Right lobe of liver (tissue), 6 donors: ENCODE data around the gene TXNDC2. TPM values are rescaled to one million over a fixed set of nuclear protein-coding genes. Genes with fewer than 3 reads are reported as not detected.

ENCODE experiments used
- ATAC-seq, 4 donors: fragments of 200-7000 bp; cut with Tn5 transposase; one replicate each; pipeline ENCODE4 v1.9.1; 2020; ENCODE audit warnings: mild to moderate bottlenecking in 4 of 4, moderate library complexity in 4 of 4
- DNase-seq, 3 donors: peaks; one replicate each; pipeline ENCODE4 v3.0.0-alpha.2; 2020
- H3K27ac ChIP-seq, 3 donors: fragments of 200-600 bp; one replicate each; pipeline ENCODE4 v1.8.0; 2022
- H3K27me3 ChIP-seq, 2 donors: fragments of 200-600 bp; one replicate each; pipeline ENCODE4 v1.8.0; 2022
- H3K36me3 ChIP-seq, 4 donors: fragments of 200-600 bp; sonication (generic) in 1 of 4; one replicate each; pipeline versions ENCODE4 v1.5.1 to v1.8.0; 2017 to 2022; ENCODE audit warnings: control low read depth in 1 of 4
- H3K4me1 ChIP-seq, 4 donors: fragments of 200-600 bp; sonication (generic) in 1 of 4; one replicate each; pipeline versions ENCODE4 v1.5.1 to v1.8.0; 2017 to 2022; ENCODE audit warnings: control low read depth in 1 of 4
- H3K4me3 ChIP-seq, 3 donors: fragments of 200-600 bp; one replicate each; pipeline ENCODE4 v1.8.0; 2022
- H3K9me3 ChIP-seq, 4 donors: fragments of 200-600 bp; sonication (generic) in 1 of 4; one replicate each; pipeline versions ENCODE4 v1.5.1 to v1.8.0; 2017 to 2022; ENCODE audit warnings: control low read depth in 1 of 4
- CTCF ChIP-seq, 4 donors: fragments of 200-600 bp in 3 of 4; fragments of 450-650 bp in 1 of 4; IDR thresholded peaks; one replicate each; pipeline versions ENCODE4 v1.5.1 to v1.8.0; 2016 to 2022; ENCODE audit warnings: antibody characterized with exemption in 4 of 4, mild to moderate bottlenecking in 2 of 4
- POLR2A ChIP-seq: fragments of 450-650 bp; IDR thresholded peaks from one replicate; pipeline ENCODE4 v1.6.1; 2017; ENCODE audit warnings: antibody characterized with exemption, mild to moderate bottlenecking
- WGBS: methylation state at CpG from one replicate; pipeline ENCODE4 v1.1.6; 2018; ENCODE audit warnings: low coverage, low lambda C conversion rate; ENCODE audit not compliant: insufficient coverage; ENCODE audit errors: missing lambda C conversion rate; 5-methylcytosine and 5-hydroxymethylcytosine counted together
- intact Hi-C, 2 donors: fragments of 100-400 bp; cut with DNase I; formaldehyde crosslinking; loops; one replicate each; pipeline versions ENCODE4 v1.11.2 to v1.14.1; 2022
- total RNA-seq, 6 experiments: library from RNA; depleted of rRNA in 2 of 6; stranded (reverse); fragments of >200 nt in 2 of 6; fragmentation: NEBNext Ultra II Directional in 3 of 6; extraction: Animal tissue kit (Norgen Biotek cat#: 25700) in 3 of 6; gene quantifications; one replicate each; pipeline versions ENCODE4 v1.1.0 to v1.2.4, GENCODE V29; 2016 to 2023
- donor health status: DM: no; HTN: yes; CAD: no.
- donor health status: DM: no; HTN: no; CAD: no.
- donor health status: DM: no; HTN: no; CAD: no.
- donor health status: DM: no; HTN: yes; CAD: no.
- donor health status: DM: no; HTN: yes; CAD: no.

The TXNDC2 gene
- total RNA-seq, 6 experiments from 2014 or later, result not detected

GRCh38 chr18:9924371-9924943 is 38.7 kb downstream of the TXNDC2 start:
- WGBS, result 51% methylated on average over 4 of the region's 4 CpGs
- intact Hi-C loops, result no loop called here
- no peaks in the 10 kb centered on the region for H3K27me3 ChIP-seq
- H3K9me3 ChIP-seq, result no peaks in the 10 kb centered on the region
- no peak overlapping the region for H3K4me3 ChIP-seq
- DNase-seq, result no peak
- peaks cover 0 to 56% (median 15%) of the 10 kb centered on the region in 4 donors for H3K4me1 ChIP-seq
- no peak for TF ChIP-seq CTCF (IDR thresholded peaks at IDR 0.05)
- no peak for TF ChIP-seq POLR2A
- ATAC-seq, result no peak
- H3K27ac ChIP-seq, result no peak overlapping the region
- no peaks in the 10 kb centered on the region for H3K36me3 ChIP-seq

- intact Hi-C loops, result no loop called here
- Histone ChIP-seq H3K4me1 (peaks cover 0 to 47% (median 12%) of the 10 kb centered on the region in 4 donors), H3K9me3 (no peaks in the 10 kb centered on the region), H3K27ac (no peak overlapping the region), H3K4me3 (no peak overlapping the region), H3K36me3 (no peaks in the 10 kb centered on the region), H3K27me3 (no peaks in the 10 kb centered on the region)
- DNase-seq (no peak), ATAC-seq (no peak)
- 77% methylated on average over 1 of the region's 1 CpG for WGBS
- TF ChIP-seq CTCF (IDR thresholded peaks at IDR 0.05), result no peak
- TF ChIP-seq POLR2A, result no peak
These were observed 39.6 kb downstream of the TXNDC2 start for GRCh38 chr18:9925369-9925768.

- Histone ChIP-seq H3K4me3 (no peak overlapping the region), H3K4me1 (peaks cover 0 to 49% (median 12%) of the 10 kb centered on the region in 4 donors), H3K27me3 (no peaks in the 10 kb centered on the region), H3K36me3 (no peaks in the 10 kb centered on the region), H3K9me3 (no peaks in the 10 kb centered on the region), H3K27ac (no peak overlapping the region)
- TF ChIP-seq POLR2A (no peak), CTCF (IDR thresholded peaks at IDR 0.05) (no peak)
- 80% methylated on average over 4 of the region's 4 CpGs for WGBS
- DNase-seq (no peak), ATAC-seq (peak in 1 of 4 donors; percentile 12)
- intact Hi-C loops, result no loop called here
These were observed 40.0 kb downstream of the TXNDC2 start for GRCh38 chr18:9925795-9926194.

- Histone ChIP-seq H3K27ac (no peak overlapping the region), H3K27me3 (no peaks in the 10 kb centered on the region), H3K4me1 (peaks cover 0 to 54% (median 10%) of the 10 kb centered on the region in 4 donors), H3K36me3 (no peaks in the 10 kb centered on the region), H3K4me3 (no peak overlapping the region), H3K9me3 (no peaks in the 10 kb centered on the region)
- DNase-seq (no peak), ATAC-seq (peak in 1 of 4 donors; percentile 50)
- intact Hi-C loops, result no loop called here
- TF ChIP-seq CTCF (IDR thresholded peaks at IDR 0.05) (no peak), POLR2A (no peak)
- 40% methylated on average over 1 of the region's 2 CpGs for WGBS
These were observed 40.6 kb downstream of the TXNDC2 start for GRCh38 chr18:9926223-9926894.
